ENCODE data around the gene ANO6.
A peak's percentile ranks its signal among the peaks of the same experiment; 100 is the strongest.

Gene ANO6

DNA sequence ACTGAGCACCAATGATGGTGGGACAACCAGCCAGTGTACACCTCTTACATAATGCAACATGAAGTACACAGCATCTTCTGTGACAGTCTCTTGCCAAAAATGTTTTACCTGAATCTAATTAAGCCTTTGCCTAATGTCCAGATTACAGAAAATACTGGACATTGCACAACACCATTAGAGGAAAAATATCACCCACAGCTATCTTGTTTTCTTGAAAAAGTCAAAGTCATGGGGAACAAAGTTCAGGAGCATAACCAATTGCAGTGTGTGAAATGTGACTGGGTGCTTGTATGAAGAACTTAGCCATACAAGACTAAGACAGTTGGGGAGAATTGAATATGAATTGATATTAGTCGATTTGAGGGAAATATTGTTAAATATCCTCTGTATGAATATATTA, 12.1 kb upstream of the ANO6 start:
- no peak overlapping the region for H2AFZ ChIP-seq (ENCODE audit: low read length)
- no peak for DNase-seq
- no peak overlapping the region for H3K4me3 ChIP-seq (ENCODE audit: low read length)
- H3K36me3 ChIP-seq (replicated peaks; ENCODE audit: insufficient read depth, low read length), result no peaks in the 10 kb centered on the region
- no peak overlapping the region for H3K27ac ChIP-seq (ENCODE audit: low read length)
- H3K9ac ChIP-seq (ENCODE audit: low read length), result no peak overlapping the region
- H4K20me1 ChIP-seq (ENCODE audit: insufficient read depth, low read length), result no peaks in the 10 kb centered on the region
- peaks cover 17% of the 10 kb centered on the region for H3K4me1 ChIP-seq (ENCODE audit: low read length)
- H3K9me3 ChIP-seq (replicated peaks; ENCODE audit: insufficient read depth, low read length), result no peaks in the 10 kb centered on the region
- no peak overlapping the region for H3K4me2 ChIP-seq (ENCODE audit: low read depth, low read length)
- H3K79me2 ChIP-seq (ENCODE audit: low read length), result 0 out of 2 replicates have a peak, but pooled peaks cover 11% of the 10 kb centered on the region
- no peaks in the 10 kb centered on the region for H3K27me3 ChIP-seq (replicated peaks; ENCODE audit: insufficient read depth, low read length)
- no peaks in the 10 kb centered on the region for H3K9me2 ChIP-seq (replicated peaks; ENCODE audit: insufficient read depth, low read length)
- H3F3A ChIP-seq (ENCODE audit: insufficient read depth, low read length), result peaks cover 5% of the 10 kb centered on the region
- TF ChIP-seq, protein P1, sequence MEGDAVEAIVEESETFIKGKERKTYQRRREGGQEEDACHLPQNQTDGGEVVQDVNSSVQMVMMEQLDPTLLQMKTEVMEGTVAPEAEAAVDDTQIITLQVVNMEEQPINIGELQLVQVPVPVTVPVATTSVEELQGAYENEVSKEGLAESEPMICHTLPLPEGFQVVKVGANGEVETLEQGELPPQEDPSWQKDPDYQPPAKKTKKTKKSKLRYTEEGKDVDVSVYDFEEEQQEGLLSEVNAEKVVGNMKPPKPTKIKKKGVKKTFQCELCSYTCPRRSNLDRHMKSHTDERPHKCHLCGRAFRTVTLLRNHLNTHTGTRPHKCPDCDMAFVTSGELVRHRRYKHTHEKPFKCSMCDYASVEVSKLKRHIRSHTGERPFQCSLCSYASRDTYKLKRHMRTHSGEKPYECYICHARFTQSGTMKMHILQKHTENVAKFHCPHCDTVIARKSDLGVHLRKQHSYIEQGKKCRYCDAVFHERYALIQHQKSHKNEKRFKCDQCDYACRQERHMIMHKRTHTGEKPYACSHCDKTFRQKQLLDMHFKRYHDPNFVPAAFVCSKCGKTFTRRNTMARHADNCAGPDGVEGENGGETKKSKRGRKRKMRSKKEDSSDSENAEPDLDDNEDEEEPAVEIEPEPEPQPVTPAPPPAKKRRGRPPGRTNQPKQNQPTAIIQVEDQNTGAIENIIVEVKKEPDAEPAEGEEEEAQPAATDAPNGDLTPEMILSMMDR (IDR thresholded peaks at IDR 0.05; ENCODE audit: low read length), result no peak
- TF ChIP-seq EZH2phosphoT487 (IDR thresholded peaks at IDR 0.05; ENCODE audit: low read length) (no peak), EZH2 (optimal IDR thresholded peaks at IDR 0.05; ENCODE audit: low read depth, low read length) (no peak)

DNA sequence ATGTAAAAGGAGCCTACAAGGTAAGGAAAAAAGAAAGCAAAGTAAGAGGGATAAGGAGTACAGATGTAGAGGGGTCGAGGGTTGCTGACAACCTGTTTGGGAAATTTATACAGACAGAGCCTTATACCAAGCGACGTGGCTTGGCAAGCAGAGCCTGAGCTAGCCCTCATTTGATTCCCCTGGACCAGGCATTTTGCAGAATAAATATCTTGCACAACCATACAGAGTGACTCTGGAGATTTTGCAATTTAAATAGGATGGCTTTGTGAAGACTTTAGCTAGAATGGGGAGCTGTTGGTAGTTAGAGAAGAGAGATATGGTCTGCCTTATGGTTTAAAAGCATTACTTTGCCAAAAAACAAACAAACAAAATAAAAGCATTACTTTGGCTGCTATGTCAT, 11.1 kb upstream of the ANO6 start:
- no peaks in the 10 kb centered on the region for H4K20me1 ChIP-seq (ENCODE audit: insufficient read depth, low read length)
- H3K79me2 ChIP-seq (ENCODE audit: low read length), result peaks cover 11% of the 10 kb centered on the region; the same call in 1 of the 2 replicates
- peaks cover 5% of the 10 kb centered on the region for H3F3A ChIP-seq (ENCODE audit: insufficient read depth, low read length)
- no peaks in the 10 kb centered on the region for H3K9me2 ChIP-seq (replicated peaks; ENCODE audit: insufficient read depth, low read length)
- no peak overlapping the region for H3K9ac ChIP-seq (ENCODE audit: low read length)
- H3K4me2 ChIP-seq (ENCODE audit: low read depth, low read length), result peak overlapping the region; percentile 30; the same call in 1 of the 2 replicates
- H3K4me3 ChIP-seq (ENCODE audit: low read length), result no peak overlapping the region
- H3K36me3 ChIP-seq (replicated peaks; ENCODE audit: insufficient read depth, low read length), result no peaks in the 10 kb centered on the region
- no peaks in the 10 kb centered on the region for H3K9me3 ChIP-seq (replicated peaks; ENCODE audit: insufficient read depth, low read length)
- peak overlapping the region; percentile 38; the same call in 1 of the 2 replicates for H3K27ac ChIP-seq (ENCODE audit: low read length)
- peaks cover 17% of the 10 kb centered on the region for H3K4me1 ChIP-seq (ENCODE audit: low read length)
- DNase-seq, result no peak
- TF ChIP-seq EZH2phosphoT487 (IDR thresholded peaks at IDR 0.05; ENCODE audit: low read length), result no peak
- TF ChIP-seq, protein P1 (IDR thresholded peaks at IDR 0.05; ENCODE audit: low read length), result no peak
- no peaks in the 10 kb centered on the region for H3K27me3 ChIP-seq (replicated peaks; ENCODE audit: insufficient read depth, low read length)
- H2AFZ ChIP-seq (ENCODE audit: low read length), result no peak overlapping the region

DNA sequence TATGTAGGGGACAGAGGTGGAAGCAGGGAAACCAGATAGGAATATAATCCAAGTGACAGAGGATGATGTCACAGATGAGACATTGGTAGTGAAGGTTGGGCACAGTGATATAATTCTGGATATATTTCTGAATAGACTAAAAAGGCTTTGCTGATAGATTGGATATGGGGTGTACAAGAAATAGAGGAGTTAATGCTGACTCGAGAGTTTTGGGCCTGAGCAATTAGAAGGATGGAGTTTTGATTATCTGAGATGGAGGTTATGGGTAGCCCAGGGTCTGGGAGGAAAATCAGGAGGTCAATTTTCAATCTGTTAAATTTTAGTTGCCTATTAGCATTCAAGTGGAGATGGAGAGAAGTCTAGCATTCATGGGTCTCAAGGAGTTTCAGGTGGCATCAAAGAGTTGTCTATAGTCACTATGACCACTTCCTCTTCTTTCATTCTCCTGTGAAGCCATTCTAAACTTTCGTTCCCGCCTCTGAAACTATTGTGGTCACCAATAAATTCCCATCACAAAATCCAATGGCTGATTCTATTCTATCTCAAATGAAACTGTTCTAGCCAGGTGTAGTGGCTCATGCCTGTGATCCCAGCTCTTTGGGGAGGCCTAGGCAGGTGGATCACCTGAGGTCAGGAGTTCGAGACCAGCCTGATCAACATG, 10.6 kb upstream of the ANO6 start:
- peak; percentile 90 for DNase-seq
- TF ChIP-seq, protein P1 (IDR thresholded peaks at IDR 0.05; ENCODE audit: low read length), result no peak
- no peak for TF ChIP-seq EZH2phosphoT487 (IDR thresholded peaks at IDR 0.05; ENCODE audit: low read length)
- no peak for TF ChIP-seq EZH2 (optimal IDR thresholded peaks at IDR 0.05; ENCODE audit: low read depth, low read length)
- H3K4me3 ChIP-seq (ENCODE audit: low read length), result no peak overlapping the region
- H3F3A ChIP-seq (ENCODE audit: insufficient read depth, low read length), result peaks cover 5% of the 10 kb centered on the region
- H3K36me3 ChIP-seq (replicated peaks; ENCODE audit: insufficient read depth, low read length), result no peaks in the 10 kb centered on the region
- no peaks in the 10 kb centered on the region for H3K27me3 ChIP-seq (replicated peaks; ENCODE audit: insufficient read depth, low read length)
- H4K20me1 ChIP-seq (ENCODE audit: insufficient read depth, low read length), result no peaks in the 10 kb centered on the region
- no peak overlapping the region for H3K9ac ChIP-seq (ENCODE audit: low read length)
- no peaks in the 10 kb centered on the region for H3K9me3 ChIP-seq (replicated peaks; ENCODE audit: insufficient read depth, low read length)
- no peak overlapping the region for H2AFZ ChIP-seq (ENCODE audit: low read length)
- H3K27ac ChIP-seq (ENCODE audit: low read length), result peak overlapping the region; percentile 38; the same call in 1 of the 2 replicates
- H3K4me2 ChIP-seq (ENCODE audit: low read depth, low read length), result peak overlapping the region; percentile 30; the same call in 1 of the 2 replicates
- H3K79me2 ChIP-seq (ENCODE audit: low read length), result peaks cover 11% of the 10 kb centered on the region; the same call in 1 of the 2 replicates
- H3K4me1 ChIP-seq (ENCODE audit: low read length), result peaks cover 15% of the 10 kb centered on the region
- no peaks in the 10 kb centered on the region for H3K9me2 ChIP-seq (replicated peaks; ENCODE audit: insufficient read depth, low read length)
